MM.1S (cell line): ENCODE results near the gene MOGAT3.

ENCODE experiments used
- CTCF ChIP-seq: fragments of 300-600 bp; sonication (generic); IDR thresholded peaks from 2 replicates; pipeline ENCODE4 v1.5.1; 2016; ENCODE audit warnings: antibody characterized with exemption, low read length, mixed read lengths
- EZH2 ChIP-seq: fragments of 300-600 bp; sonication (generic); optimal IDR thresholded peaks from 2 replicates; pipeline ENCODE3; 2017; ENCODE audit warnings: low read depth, mild to moderate bottlenecking, antibody characterized with exemption, low read length, mixed read lengths

GRCh38 chr7:101169838-101170551 lies 30.8 kb downstream of the MOGAT3 start:
- TF ChIP-seq CTCF (peak; percentile 95), EZH2 (no peak)
